Measurements from ENCODE around the gene LAMC1.

LAMC1 gene

GRCh38 chr1:182990413-182991144, 32.6 kb upstream of the LAMC1 start:
- H3K4me3 ChIP-seq (ENCODE audit: low read length), result no peak overlapping the region
- no peak for DNase-seq (ENCODE audit: low read depth)
- TF ChIP-seq, protein P1, sequence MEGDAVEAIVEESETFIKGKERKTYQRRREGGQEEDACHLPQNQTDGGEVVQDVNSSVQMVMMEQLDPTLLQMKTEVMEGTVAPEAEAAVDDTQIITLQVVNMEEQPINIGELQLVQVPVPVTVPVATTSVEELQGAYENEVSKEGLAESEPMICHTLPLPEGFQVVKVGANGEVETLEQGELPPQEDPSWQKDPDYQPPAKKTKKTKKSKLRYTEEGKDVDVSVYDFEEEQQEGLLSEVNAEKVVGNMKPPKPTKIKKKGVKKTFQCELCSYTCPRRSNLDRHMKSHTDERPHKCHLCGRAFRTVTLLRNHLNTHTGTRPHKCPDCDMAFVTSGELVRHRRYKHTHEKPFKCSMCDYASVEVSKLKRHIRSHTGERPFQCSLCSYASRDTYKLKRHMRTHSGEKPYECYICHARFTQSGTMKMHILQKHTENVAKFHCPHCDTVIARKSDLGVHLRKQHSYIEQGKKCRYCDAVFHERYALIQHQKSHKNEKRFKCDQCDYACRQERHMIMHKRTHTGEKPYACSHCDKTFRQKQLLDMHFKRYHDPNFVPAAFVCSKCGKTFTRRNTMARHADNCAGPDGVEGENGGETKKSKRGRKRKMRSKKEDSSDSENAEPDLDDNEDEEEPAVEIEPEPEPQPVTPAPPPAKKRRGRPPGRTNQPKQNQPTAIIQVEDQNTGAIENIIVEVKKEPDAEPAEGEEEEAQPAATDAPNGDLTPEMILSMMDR (conservative IDR thresholded peaks at IDR 0.05; ENCODE audit: low read depth, low read length), result no peak

DNA sequence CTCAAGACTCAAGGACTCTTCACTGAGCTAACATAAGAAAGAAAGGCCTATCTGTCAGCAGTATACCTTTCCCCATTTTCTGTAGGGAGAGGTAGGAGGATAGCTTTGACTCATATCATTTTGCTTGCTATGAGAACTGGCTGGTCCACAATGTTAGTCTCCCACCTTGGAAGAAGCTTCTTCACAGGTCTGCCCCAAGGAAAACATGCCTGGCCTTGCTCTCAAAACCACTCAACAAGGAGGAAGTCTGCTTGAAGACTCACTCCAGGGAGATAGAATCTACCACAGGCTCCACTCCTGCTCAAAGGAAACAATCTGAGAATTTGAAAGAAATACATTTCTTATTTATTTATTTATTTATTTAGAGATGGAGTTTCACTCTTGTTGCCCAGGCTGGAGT, 29.5 kb upstream of the LAMC1 start:
- no peak for DNase-seq (ENCODE audit: low read depth)
- TF ChIP-seq, protein P1 (conservative IDR thresholded peaks at IDR 0.05; ENCODE audit: low read depth, low read length), result no peak
- H3K4me3 ChIP-seq (ENCODE audit: low read length), result no peak overlapping the region

GRCh38 chr1:182995894-182996293, 27.3 kb upstream of the LAMC1 start:
- no peak for DNase-seq (ENCODE audit: low read depth)
- H3K4me3 ChIP-seq (ENCODE audit: low read length), result no peak overlapping the region
- TF ChIP-seq, protein P1 (conservative IDR thresholded peaks at IDR 0.05; ENCODE audit: low read depth, low read length), result no peak

DNA sequence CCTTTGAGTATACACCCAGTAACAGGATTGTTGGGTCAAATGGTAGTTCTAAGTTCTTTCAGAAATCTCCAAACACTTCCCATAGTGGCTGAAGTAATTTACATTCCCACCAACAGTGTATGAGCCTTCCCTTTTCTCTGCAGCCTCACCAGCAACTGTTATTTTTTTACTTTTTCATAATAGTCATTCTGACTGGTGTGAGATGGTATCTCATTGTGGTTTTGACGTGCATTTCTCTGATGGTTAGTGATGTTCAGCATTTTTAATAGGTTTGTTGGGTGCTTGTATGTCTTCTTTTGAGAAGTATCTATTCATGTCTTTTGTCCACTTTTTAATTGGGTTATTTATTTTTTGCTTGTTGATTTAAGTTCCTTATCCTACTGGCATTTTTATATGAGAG, 26.4 kb upstream of the LAMC1 start:
- DNase-seq (ENCODE audit: low read depth), result no peak
- H3K4me3 ChIP-seq (ENCODE audit: low read length), result no peak overlapping the region
- TF ChIP-seq, protein P1 (conservative IDR thresholded peaks at IDR 0.05; ENCODE audit: low read depth, low read length), result no peak

DNA sequence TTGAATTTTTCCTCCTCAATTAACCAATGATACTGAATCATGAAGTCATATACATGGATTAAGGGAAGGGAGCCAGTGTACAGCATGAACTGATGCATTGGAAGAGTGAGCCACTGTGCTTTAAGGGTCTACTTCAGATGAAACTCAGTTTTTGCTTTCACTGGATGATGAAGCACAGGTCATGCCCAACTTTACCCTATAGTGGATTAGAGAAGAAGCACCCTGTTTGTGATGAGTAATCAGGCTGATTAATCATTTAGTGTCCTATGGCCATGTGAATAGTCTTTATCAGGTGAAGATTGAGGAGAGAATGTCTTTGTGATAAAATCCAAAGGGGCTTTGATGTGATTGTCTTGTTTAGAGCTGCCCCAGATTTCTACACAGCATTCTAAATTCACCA, 24.7 kb upstream of the LAMC1 start:
- no peak for DNase-seq (ENCODE audit: low read depth)
- TF ChIP-seq, protein P1 (conservative IDR thresholded peaks at IDR 0.05; ENCODE audit: low read depth, low read length), result no peak
- H3K4me3 ChIP-seq (ENCODE audit: low read length), result no peak overlapping the region

DNA sequence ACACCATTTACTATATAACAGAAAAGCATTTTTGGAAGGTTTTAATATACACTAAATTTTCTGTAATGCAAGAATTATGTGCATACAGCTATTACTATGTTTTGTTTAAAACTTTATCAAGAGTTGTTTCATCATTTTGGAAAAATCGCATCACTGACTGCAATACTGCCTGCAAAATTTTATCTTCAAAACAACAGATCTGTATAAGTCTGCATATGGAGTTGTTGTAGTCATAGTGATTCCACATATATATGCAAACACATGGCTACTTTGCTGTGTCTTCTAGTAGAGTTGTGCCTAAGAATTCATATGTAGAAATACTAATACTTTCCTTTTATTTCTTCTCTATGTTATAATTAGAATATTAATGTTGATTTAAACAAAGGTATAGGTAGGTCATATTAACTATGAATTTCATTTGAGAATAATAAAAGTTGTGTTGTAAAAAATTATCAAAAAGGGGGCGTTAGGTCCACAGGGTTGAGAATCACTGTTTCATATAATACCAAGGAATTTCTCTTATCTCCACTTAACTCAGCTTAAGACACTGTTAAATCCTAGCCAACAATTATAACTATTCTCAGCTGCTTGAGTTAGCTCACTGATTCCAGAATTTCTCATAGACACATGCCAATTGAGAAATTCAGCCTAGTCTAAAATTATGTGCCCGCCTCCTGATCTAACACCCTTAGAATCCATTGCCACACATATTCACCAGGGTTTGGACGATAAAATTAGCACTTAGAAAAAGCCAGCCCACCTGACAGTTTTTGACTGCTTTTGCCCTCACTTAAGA, 22.9 kb upstream of the LAMC1 start:
- peak; percentile 56 for DNase-seq (ENCODE audit: low read depth)
- TF ChIP-seq, protein P1 (conservative IDR thresholded peaks at IDR 0.05; ENCODE audit: low read depth, low read length), result no peak
- no peak overlapping the region for H3K4me3 ChIP-seq (ENCODE audit: low read length)

DNA sequence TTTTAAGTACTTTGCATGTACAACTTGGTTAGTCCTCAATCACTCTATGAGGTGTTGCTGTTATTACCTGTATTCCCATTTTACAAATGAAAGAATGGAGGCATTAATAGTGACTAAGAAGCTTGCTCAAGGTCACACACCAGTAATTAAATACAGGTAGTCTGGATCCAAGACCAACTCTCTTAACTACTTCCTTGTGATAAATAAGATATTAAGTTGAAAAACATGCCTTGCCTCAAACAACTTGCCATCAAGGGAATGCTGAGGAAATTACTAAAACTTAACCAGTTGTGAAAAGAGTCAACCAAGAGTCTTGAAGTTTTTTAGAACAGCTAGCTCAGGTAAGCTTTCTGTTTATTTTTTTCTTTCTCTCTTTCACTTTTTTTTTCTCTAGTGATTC, 21.0 kb upstream of the LAMC1 start:
- no peak overlapping the region for H3K4me3 ChIP-seq (ENCODE audit: low read length)
- DNase-seq (ENCODE audit: low read depth), result no peak
- TF ChIP-seq, protein P1 (conservative IDR thresholded peaks at IDR 0.05; ENCODE audit: low read depth, low read length), result no peak

All from retinal pigment epithelial cell (primary cell).